Right lobe of liver (tissue), 6 donors: ENCODE data around the gene PRKN. TPM values are rescaled to one million over a fixed set of nuclear protein-coding genes. Genes with fewer than 3 reads are reported as not detected.

Source experiments
- ATAC-seq, 4 donors: fragments of 200-7000 bp; cut with Tn5 transposase; one replicate each; pipeline ENCODE4 v1.9.1; 2020; ENCODE audit warnings: mild to moderate bottlenecking in 4 of 4, moderate library complexity in 4 of 4
- DNase-seq, 3 donors: peaks; one replicate each; pipeline ENCODE4 v3.0.0-alpha.2; 2020
- H3K27ac ChIP-seq, 3 donors: fragments of 200-600 bp; one replicate each; pipeline ENCODE4 v1.8.0; 2022
- H3K27me3 ChIP-seq, 2 donors: fragments of 200-600 bp; one replicate each; pipeline ENCODE4 v1.8.0; 2022
- H3K36me3 ChIP-seq, 4 donors: fragments of 200-600 bp; sonication (generic) in 1 of 4; one replicate each; pipeline versions ENCODE4 v1.5.1 to v1.8.0; 2017 to 2022; ENCODE audit warnings: control low read depth in 1 of 4
- H3K4me1 ChIP-seq, 4 donors: fragments of 200-600 bp; sonication (generic) in 1 of 4; one replicate each; pipeline versions ENCODE4 v1.5.1 to v1.8.0; 2017 to 2022; ENCODE audit warnings: control low read depth in 1 of 4
- H3K4me3 ChIP-seq, 3 donors: fragments of 200-600 bp; one replicate each; pipeline ENCODE4 v1.8.0; 2022
- H3K9me3 ChIP-seq, 4 donors: fragments of 200-600 bp; sonication (generic) in 1 of 4; one replicate each; pipeline versions ENCODE4 v1.5.1 to v1.8.0; 2017 to 2022; ENCODE audit warnings: control low read depth in 1 of 4
- POLR2A ChIP-seq: fragments of 450-650 bp; IDR thresholded peaks from one replicate; pipeline ENCODE4 v1.6.1; 2017; ENCODE audit warnings: antibody characterized with exemption, mild to moderate bottlenecking
- WGBS: methylation state at CpG from one replicate; pipeline ENCODE4 v1.1.6; 2018; ENCODE audit warnings: low coverage, low lambda C conversion rate; ENCODE audit not compliant: insufficient coverage; ENCODE audit errors: missing lambda C conversion rate; 5-methylcytosine and 5-hydroxymethylcytosine counted together
- intact Hi-C, 2 donors: fragments of 100-400 bp; cut with DNase I; formaldehyde crosslinking; loops; one replicate each; pipeline versions ENCODE4 v1.11.2 to v1.14.1; 2022
- total RNA-seq, 6 experiments: library from RNA; depleted of rRNA in 2 of 6; stranded (reverse); fragments of >200 nt in 2 of 6; fragmentation: NEBNext Ultra II Directional in 3 of 6; extraction: Animal tissue kit (Norgen Biotek cat#: 25700) in 3 of 6; gene quantifications; one replicate each; pipeline versions ENCODE4 v1.1.0 to v1.2.4, GENCODE V29; 2016 to 2023
- TF ChIP-seq, protein P1 (sequence below), 4 donors: fragments of 200-600 bp in 3 of 4; fragments of 450-650 bp in 1 of 4; IDR thresholded peaks; one replicate each; pipeline versions ENCODE4 v1.5.1 to v1.8.0; 2016 to 2022; ENCODE audit warnings: antibody characterized with exemption in 4 of 4, mild to moderate bottlenecking in 2 of 4
- donor health status: DM: no; HTN: yes; CAD: no.
- donor health status: DM: no; HTN: no; CAD: no.
- donor health status: DM: no; HTN: no; CAD: no.
- donor health status: DM: no; HTN: yes; CAD: no.
- donor health status: DM: no; HTN: yes; CAD: no.

PRKN gene
- total RNA-seq, 6 experiments from 2014 or later, result 1.1 to 3.7 (median 2.2) TPM

DNA sequence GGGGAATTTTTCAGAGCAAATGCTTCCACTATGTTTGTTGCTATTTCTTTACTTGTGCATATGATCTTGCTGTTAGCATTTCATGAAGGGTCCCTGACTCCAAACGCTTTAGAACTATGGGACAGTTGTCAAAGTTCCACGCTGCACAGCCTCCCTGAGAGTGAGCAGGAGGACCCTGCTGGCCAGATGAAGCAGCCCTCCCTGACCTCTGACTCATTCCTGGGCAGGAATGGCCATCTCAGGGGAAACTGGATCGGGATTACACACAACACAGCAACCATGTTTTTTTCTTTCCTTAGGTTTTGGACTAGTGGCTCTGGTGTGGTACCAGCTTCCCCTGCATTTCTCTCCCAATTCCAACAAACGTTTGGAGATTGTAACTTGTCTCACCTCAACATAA lies 742.9 kb downstream of the PRKN start:
- WGBS, result 61% methylated on average over 4 of the region's 4 CpGs

DNA sequence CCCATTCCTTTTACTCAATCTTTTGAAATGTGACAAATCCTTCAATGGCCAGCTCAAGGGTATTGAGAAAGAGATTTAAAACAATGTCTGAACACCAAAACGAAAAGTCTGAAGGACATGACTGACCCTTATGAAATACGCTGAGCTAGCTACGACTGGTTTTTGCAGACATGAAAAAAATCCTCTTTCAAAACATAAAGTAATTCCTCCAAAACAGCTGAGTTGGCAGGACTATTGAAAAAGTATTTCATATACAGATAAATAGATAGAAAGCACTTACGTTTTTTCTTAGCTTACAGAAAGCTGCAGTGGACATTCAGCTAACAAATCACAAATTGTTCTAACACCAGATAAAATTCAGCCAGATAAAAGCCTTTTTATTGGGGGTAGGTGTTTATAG lies 751.0 kb downstream of the PRKN start:
- no peaks in the 10 kb centered on the region for H3K36me3 ChIP-seq
- ATAC-seq, result no peak
- TF ChIP-seq, protein P1, sequence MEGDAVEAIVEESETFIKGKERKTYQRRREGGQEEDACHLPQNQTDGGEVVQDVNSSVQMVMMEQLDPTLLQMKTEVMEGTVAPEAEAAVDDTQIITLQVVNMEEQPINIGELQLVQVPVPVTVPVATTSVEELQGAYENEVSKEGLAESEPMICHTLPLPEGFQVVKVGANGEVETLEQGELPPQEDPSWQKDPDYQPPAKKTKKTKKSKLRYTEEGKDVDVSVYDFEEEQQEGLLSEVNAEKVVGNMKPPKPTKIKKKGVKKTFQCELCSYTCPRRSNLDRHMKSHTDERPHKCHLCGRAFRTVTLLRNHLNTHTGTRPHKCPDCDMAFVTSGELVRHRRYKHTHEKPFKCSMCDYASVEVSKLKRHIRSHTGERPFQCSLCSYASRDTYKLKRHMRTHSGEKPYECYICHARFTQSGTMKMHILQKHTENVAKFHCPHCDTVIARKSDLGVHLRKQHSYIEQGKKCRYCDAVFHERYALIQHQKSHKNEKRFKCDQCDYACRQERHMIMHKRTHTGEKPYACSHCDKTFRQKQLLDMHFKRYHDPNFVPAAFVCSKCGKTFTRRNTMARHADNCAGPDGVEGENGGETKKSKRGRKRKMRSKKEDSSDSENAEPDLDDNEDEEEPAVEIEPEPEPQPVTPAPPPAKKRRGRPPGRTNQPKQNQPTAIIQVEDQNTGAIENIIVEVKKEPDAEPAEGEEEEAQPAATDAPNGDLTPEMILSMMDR (IDR thresholded peaks at IDR 0.05), result no peak
- no peak for TF ChIP-seq POLR2A
- H3K4me3 ChIP-seq, result no peak overlapping the region
- 79% methylated on average over 4 of the region's 4 CpGs for WGBS
- no peaks in the 10 kb centered on the region for H3K9me3 ChIP-seq
- H3K27ac ChIP-seq, result no peak overlapping the region
- H3K27me3 ChIP-seq, result no peaks in the 10 kb centered on the region
- DNase-seq, result no peak
- no peaks in the 10 kb centered on the region for H3K4me1 ChIP-seq
- intact Hi-C loops, result no loop called here

More for the DNA sequence above, 742.9 kb downstream of the PRKN start:
- ATAC-seq (no peak), DNase-seq (no peak)
- Histone ChIP-seq H3K27me3 (no peaks in the 10 kb centered on the region), H3K9me3 (no peaks in the 10 kb centered on the region), H3K4me1 (no peaks in the 10 kb centered on the region), H3K27ac (no peak overlapping the region), H3K4me3 (no peak overlapping the region), H3K36me3 (no peaks in the 10 kb centered on the region)
- TF ChIP-seq POLR2A, result no peak
- TF ChIP-seq, protein P1 (IDR thresholded peaks at IDR 0.05), result no peak
- intact Hi-C loops, result no loop called here

DNA sequence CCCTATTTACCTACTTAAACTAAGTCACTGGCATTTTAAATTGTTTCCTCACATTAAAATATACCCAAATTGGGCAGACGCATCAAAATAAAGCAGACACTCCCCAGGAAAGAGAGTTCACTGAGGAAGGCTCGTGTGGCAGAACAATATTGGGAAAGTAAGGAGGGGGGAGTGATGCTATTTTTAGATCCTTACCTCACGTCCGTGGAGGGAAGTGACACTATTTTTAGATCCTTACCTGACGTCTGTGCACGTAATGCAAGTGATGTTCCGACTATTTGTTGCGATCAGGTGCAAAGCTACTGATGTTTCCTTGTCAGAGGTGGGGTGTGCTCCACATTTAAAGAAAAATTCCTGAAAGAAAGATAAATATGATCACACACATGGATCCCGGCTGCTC lies 754.5 kb downstream of the PRKN start:
- no peak for DNase-seq
- Histone ChIP-seq H3K27me3 (no peaks in the 10 kb centered on the region), H3K4me3 (no peak overlapping the region), H3K9me3 (no peaks in the 10 kb centered on the region), H3K36me3 (no peaks in the 10 kb centered on the region), H3K27ac (no peak overlapping the region), H3K4me1 (no peaks in the 10 kb centered on the region)
- no peak for TF ChIP-seq POLR2A
- TF ChIP-seq, protein P1 (IDR thresholded peaks at IDR 0.05), result no peak
- no peak for ATAC-seq
- WGBS, result 71% methylated on average over 9 of the region's 9 CpGs
- intact Hi-C loops, result no loop called here

DNA sequence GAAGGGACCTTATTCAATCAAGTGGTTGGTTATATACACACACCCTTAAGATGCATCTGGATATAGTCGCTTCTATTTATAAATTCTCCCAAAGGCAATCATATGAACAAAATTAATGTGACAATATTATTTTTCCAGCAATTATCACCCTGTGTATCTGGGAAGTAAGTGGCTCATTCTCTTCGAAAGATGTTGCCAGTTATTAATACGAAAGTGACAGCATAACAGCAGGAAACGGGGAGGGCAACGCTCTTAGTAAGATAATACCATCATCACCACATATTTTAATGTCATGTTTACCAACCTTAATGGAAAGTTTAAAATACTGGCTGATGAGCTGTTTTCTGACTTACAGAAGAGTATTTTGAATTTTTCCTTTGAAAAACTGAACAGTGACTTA lies 756.5 kb downstream of the PRKN start:
- Histone ChIP-seq H3K9me3 (no peaks in the 10 kb centered on the region), H3K36me3 (no peaks in the 10 kb centered on the region), H3K27me3 (no peaks in the 10 kb centered on the region), H3K4me3 (no peak overlapping the region), H3K4me1 (no peaks in the 10 kb centered on the region), H3K27ac (no peak overlapping the region)
- no peak for DNase-seq
- intact Hi-C loops, result no loop called here
- WGBS, result 86% methylated on average over 5 of the region's 5 CpGs
- TF ChIP-seq, protein P1 (IDR thresholded peaks at IDR 0.05), result no peak
- no peak for TF ChIP-seq POLR2A
- ATAC-seq, result no peak

DNA sequence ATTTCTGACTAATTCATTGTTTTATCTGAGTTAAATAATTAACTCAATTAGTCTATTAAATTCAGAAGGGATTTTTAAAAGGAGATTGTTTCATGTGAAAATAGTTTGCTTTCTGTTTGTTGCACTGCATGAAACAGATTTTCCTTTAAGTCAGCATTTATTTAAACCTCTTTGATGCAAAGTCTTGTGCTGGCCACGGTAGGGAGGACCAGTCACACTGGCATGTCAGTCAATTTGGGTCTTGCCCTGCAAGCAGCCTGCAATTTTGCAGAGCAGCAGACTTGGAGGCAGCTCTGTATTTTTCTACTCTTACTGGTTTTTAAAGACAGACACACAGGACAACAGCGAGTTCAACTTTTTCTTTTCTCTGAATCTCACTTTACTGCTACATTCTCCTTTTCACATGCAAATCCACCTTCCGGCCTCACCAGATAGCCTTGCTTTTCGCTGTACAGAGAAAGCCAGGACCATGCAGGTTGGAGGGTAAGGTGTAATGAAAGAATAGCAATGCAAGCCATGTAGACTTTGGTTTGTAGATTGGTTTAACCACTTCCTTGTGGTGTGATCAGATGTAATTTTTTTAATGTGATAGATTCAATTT lies 763.8 kb downstream of the PRKN start:
- no peaks in the 10 kb centered on the region for H3K4me1 ChIP-seq
- no peak overlapping the region for H3K27ac ChIP-seq
- H3K9me3 ChIP-seq, result no peaks in the 10 kb centered on the region
- DNase-seq (no peak), ATAC-seq (no peak)
- 52% methylated on average over 4 of the region's 4 CpGs for WGBS
- intact Hi-C loops, result no loop called here
- TF ChIP-seq, protein P1 (IDR thresholded peaks at IDR 0.05), result no peak
- TF ChIP-seq POLR2A, result no peak
- H3K36me3 ChIP-seq, result no peaks in the 10 kb centered on the region
- no peaks in the 10 kb centered on the region for H3K27me3 ChIP-seq
- H3K4me3 ChIP-seq, result no peak overlapping the region
